ENCODE measurements around the gene EYA2. TPM values are rescaled to one million over a fixed set of nuclear protein-coding genes. Genes with fewer than 3 reads are reported as not detected.

The EYA2 gene
- total RNA-seq, 1 experiment from 2014 or later: 0.74 TPM

DNA sequence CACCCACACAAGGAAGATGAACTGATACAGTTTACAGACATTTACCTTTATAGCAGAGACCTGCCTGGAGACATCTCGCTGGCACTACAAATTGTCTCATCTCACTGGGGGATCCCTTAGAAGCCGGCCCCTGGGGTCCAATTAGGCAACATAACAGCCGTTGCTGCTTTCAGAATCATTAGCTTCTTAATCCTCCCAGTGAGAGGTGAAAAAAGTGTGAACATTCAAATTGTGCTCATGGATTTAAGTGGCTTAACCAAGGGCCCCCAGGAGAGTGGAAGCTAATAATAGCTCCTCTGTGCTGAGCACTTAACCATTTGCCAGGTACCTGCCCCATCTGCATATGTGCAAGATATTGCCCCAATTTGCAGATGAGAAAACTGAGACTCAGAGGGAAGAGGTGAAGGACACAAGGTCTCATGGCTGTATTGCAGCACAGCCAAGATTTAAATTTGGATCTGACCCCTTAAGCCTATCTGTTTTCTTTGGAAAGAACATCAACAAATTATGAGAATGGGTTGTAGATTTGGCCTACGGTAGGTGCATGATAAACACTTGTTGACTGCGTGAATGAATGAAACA, 101.0 kb downstream of the EYA2 start:
- Mint-ChIP-seq H3K4me3 (no peak overlapping the region), H3K4me1 (peaks cover 73 to 82% of the 10 kb centered on the region in 2 experiments), H3K9me3 (no peaks in the 10 kb centered on the region; a peak in 2 of 5 replicates), H3K27ac (peak overlapping the region in 1 of 3 experiments; percentile 70; a peak in 1 of 7 replicates), H3K36me3 (ENCODE audit: insufficient read depth in 1 of 3, low read depth in 3 of 3) (peaks cover 0 to 7% (median 0%) of the 10 kb centered on the region in 3 experiments; a peak in 2 of 7 replicates), H3K27me3 (ENCODE audit: low read depth) (peaks cover 5% of the 10 kb centered on the region)
- Histone ChIP-seq H3K4ac (ENCODE audit: low read depth, low read length) (no peak overlapping the region), H2BK12ac (ENCODE audit: insufficient read length, low read depth, low read length) (no peak overlapping the region), H2BK20ac (ENCODE audit: low read depth, low read length, poor library complexity, severe bottlenecking) (no peak overlapping the region), H3K4me2 (ENCODE audit: insufficient read depth, insufficient read length, low read length) (no peak overlapping the region), H3K27ac (ENCODE audit: insufficient read length, low read depth, low read length) (no peak overlapping the region), H3K27me3 (ENCODE audit: insufficient read depth, low read length) (no peaks in the 10 kb centered on the region), H3K9ac (ENCODE audit: extremely low read depth, insufficient read length, low read length) (no peak overlapping the region), H2AK5ac (ENCODE audit: insufficient read length, low read length) (no peak overlapping the region), H3K18ac (ENCODE audit: insufficient read length, low read depth, low read length) (no peak overlapping the region), H2AFZ (ENCODE audit: low read length) (no peak overlapping the region), H2BK15ac (ENCODE audit: low read depth, low read length) (no peak overlapping the region), H3K14ac (ENCODE audit: insufficient read depth, low read length) (no peak overlapping the region), H4K20me1 (ENCODE audit: control insufficient read depth, insufficient read depth, insufficient read length) (no peaks in the 10 kb centered on the region), H3K9me3 (ENCODE audit: control insufficient read depth, low read depth, low read length) (no peaks in the 10 kb centered on the region), H3T11ph (ENCODE audit: low read length) (no peak overlapping the region), H4K8ac (replicated peaks; ENCODE audit: insufficient read length, low read depth, low read length) (no peak overlapping the region), H3K56ac (ENCODE audit: insufficient read length, low read depth, low read length) (no peak overlapping the region), H2BK120ac (ENCODE audit: low read depth, low read length, poor library complexity, severe bottlenecking) (no peak overlapping the region), H3K23me2 (ENCODE audit: insufficient read length, low read depth, low read length, poor library complexity, severe bottlenecking) (no peaks in the 10 kb centered on the region), H4K5ac (ENCODE audit: insufficient read length, low read depth, low read length) (no peak overlapping the region), H4K91ac (ENCODE audit: insufficient read length, low read depth, low read length) (no peak overlapping the region), H2BK5ac (ENCODE audit: insufficient read length, low read length) (no peak overlapping the region), H3K79me2 (ENCODE audit: insufficient read depth, low read length) (no peaks in the 10 kb centered on the region), H3K4me1 (ENCODE audit: insufficient read depth, low read length) (peaks cover 6% of the 10 kb centered on the region; the same call in 1 of the 2 replicates), H3K79me1 (ENCODE audit: insufficient read depth, low read depth, low read length, poor library complexity, severe bottlenecking) (no peaks in the 10 kb centered on the region), H3K23ac (ENCODE audit: insufficient read length, low read depth, low read length) (no peak overlapping the region)
- TF ChIP-seq, protein P1, sequence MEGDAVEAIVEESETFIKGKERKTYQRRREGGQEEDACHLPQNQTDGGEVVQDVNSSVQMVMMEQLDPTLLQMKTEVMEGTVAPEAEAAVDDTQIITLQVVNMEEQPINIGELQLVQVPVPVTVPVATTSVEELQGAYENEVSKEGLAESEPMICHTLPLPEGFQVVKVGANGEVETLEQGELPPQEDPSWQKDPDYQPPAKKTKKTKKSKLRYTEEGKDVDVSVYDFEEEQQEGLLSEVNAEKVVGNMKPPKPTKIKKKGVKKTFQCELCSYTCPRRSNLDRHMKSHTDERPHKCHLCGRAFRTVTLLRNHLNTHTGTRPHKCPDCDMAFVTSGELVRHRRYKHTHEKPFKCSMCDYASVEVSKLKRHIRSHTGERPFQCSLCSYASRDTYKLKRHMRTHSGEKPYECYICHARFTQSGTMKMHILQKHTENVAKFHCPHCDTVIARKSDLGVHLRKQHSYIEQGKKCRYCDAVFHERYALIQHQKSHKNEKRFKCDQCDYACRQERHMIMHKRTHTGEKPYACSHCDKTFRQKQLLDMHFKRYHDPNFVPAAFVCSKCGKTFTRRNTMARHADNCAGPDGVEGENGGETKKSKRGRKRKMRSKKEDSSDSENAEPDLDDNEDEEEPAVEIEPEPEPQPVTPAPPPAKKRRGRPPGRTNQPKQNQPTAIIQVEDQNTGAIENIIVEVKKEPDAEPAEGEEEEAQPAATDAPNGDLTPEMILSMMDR (conservative IDR thresholded peaks at IDR 0.05): no peak
- DNase-seq: no peak
- no CpG with 5 or more reads among the region's 5 CpGs for WGBS (ENCODE audit: extremely low coverage, insufficient read length, low lambda C conversion rate)
